GM10248 (cell line): Measurements from ENCODE around the gene KLHDC7B.

Experiments
- CTCF ChIA-PET: fragments of 300-600 bp; sonication (Branson Sonifier 250); formaldehyde crosslinking; extraction: SDS; loops from one replicate; lab custom pipeline; 2021; ENCODE audit warnings: antibody characterized with exemption; lab: Yijun Ruan, JAX
- POLR2A ChIA-PET: fragments of 350-650 bp; sonication (Branson Sonifier 250); formaldehyde crosslinking; extraction: SDS; loops from one replicate; lab custom pipeline; 2020; ENCODE audit warnings: antibody characterized with exemption; lab: Yijun Ruan, JAX
- DNase-seq: peaks from one replicate; pipeline ENCODE4 v3.0.0; 2012; ENCODE audit errors: extremely low spot score
- TF ChIP-seq, protein P1 (sequence below): IDR thresholded peaks from 2 replicates; pipeline ENCODE4 v1.5.1; 2012; ENCODE audit warnings: mild to moderate bottlenecking, low read depth; ENCODE audit errors: extremely low read depth, missing control alignments, control extremely low read depth

The KLHDC7B gene

DNA sequence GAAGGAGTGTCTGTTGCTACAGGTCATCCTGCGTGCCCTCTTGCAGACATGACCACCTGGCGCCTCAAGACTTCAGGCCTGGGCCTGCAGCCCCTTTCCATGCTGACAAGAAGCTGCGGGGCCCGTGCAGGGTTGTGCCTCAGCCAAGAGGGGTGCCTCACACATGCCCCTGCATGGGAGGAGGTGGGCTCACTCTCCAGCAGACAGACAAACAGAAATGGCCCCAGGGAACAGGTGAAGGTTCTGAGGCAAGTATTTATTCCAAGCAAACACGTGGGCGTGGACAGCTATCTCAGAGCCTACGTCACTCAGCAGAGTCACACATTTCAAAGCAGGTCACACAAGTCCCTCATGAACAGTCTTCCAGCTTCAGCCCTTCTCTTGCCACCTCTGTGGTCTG is 22.9 kb downstream of the KLHDC7B start:
- no peak for DNase-seq
- POLR2A ChIA-PET, result interaction anchor here (1.1 kb wide), 1 partner anchor 43 kb away, joined by 3 read pairs; the partner anchor contains the start of gene SCO2

DNA sequence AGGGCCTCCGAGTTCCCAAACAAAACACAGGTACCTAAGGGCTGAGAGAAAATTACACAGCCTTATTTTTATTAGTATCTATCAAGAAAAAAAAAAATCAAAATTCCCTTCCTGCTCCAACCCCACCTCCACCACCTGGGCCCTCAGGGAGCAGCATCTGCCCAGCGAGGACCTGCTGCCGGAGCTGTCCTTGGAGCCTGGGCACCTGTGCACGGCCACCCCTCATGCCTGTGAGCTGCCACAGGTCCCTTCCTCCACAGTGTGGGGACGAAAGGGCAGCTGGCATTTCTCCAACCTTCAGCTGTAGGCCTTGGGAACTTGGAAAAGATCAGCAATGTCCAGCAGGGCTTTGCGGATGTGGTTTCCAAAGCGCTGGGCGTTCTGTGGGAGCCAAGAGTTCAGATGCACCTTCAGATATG is 23.4 kb downstream of the KLHDC7B start:
- TF ChIP-seq, protein P1, sequence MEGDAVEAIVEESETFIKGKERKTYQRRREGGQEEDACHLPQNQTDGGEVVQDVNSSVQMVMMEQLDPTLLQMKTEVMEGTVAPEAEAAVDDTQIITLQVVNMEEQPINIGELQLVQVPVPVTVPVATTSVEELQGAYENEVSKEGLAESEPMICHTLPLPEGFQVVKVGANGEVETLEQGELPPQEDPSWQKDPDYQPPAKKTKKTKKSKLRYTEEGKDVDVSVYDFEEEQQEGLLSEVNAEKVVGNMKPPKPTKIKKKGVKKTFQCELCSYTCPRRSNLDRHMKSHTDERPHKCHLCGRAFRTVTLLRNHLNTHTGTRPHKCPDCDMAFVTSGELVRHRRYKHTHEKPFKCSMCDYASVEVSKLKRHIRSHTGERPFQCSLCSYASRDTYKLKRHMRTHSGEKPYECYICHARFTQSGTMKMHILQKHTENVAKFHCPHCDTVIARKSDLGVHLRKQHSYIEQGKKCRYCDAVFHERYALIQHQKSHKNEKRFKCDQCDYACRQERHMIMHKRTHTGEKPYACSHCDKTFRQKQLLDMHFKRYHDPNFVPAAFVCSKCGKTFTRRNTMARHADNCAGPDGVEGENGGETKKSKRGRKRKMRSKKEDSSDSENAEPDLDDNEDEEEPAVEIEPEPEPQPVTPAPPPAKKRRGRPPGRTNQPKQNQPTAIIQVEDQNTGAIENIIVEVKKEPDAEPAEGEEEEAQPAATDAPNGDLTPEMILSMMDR, result no peak
- CTCF ChIA-PET, result interaction anchor here (1.2 to 1.7 kb wide), 2 partner anchors 12 to 52 kb away, joined by 5 read pairs; no protein-coding TSS in a partner anchor
- POLR2A ChIA-PET, result interaction anchor here (1.1 kb wide), 1 partner anchor 44 kb away, joined by 3 read pairs; the partner anchor contains the start of gene SCO2
- no peak for DNase-seq

More for the DNA sequence above, 22.9 kb downstream of the KLHDC7B start:
- CTCF ChIA-PET, result interaction anchor here (1.7 kb wide), 1 partner anchor 11 kb away, joined by 5 read pairs; no protein-coding TSS in a partner anchor
- TF ChIP-seq, protein P1, result no peak

DNA sequence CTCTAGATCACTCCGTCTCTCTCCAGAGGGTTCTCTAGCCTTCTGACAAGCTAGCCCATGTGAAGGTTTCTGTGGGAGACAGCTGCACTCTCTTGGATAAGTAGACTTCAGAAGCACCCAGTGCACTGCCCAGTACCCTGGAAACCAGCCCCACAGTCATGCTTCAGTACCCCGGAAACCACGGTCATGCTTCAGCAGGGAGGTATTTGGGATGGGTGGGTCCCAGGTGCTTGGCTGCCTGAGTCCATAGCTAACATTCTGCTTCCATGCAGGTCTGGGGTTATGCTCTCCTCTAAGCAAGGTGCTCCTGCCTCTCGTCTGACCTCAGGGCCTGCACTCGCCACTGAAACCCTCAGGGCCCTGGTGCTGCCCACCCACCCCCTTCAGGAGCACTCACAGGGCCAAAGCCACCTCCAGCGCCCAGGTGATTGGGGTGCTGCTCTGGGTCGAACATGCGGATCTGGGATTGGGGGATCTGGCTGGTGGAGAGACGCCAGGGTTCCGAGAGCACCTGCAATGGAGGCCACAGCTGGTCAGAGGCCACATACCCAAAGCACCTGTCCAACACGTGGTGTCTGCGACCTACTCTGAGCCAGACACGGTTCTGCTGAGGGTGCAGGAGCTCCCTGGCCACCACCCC is 24.3 kb downstream of the KLHDC7B start:
- no peak for DNase-seq
- CTCF ChIA-PET, result interaction anchor here (1.0 to 1.7 kb wide), 4 partner anchors 9 to 51 kb away, joined by 3 to 6 read pairs (median 4); no protein-coding TSS in a partner anchor
- TF ChIP-seq, protein P1, result no peak
- POLR2A ChIA-PET, result interaction anchor here (1.1 kb wide), 1 partner anchor 45 kb away, joined by 3 read pairs; the partner anchor contains the start of gene SCO2

DNA sequence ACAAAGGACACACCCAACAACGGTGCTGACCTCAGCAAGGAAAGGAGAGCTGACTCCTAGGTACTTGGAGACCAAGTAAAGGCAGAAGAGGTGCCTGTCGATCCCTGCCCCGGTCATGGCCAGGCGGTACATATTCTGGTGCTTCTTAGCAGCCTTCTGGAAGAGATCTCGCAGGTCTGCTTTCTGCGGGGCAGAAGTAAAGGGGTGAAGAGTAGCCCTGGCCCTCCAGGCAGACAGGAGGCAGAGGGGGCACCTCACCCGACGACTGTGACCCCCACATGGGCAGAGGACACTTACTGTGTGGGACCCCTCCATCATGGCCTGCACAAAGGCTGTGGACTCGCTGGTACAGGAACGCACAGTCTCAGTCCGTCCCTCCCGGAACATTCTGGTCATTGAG is 25.2 kb downstream of the KLHDC7B start:
- ChIA-PET CTCF (interaction anchor here (1.0 to 2.8 kb wide), 4 partner anchors 8 to 22 kb away, joined by 3 to 25 read pairs (median 4); partner anchors contain the start of gene SYCE3), POLR2A (no interaction called here)
- no peak for DNase-seq
- TF ChIP-seq, protein P1, result no peak

DNA sequence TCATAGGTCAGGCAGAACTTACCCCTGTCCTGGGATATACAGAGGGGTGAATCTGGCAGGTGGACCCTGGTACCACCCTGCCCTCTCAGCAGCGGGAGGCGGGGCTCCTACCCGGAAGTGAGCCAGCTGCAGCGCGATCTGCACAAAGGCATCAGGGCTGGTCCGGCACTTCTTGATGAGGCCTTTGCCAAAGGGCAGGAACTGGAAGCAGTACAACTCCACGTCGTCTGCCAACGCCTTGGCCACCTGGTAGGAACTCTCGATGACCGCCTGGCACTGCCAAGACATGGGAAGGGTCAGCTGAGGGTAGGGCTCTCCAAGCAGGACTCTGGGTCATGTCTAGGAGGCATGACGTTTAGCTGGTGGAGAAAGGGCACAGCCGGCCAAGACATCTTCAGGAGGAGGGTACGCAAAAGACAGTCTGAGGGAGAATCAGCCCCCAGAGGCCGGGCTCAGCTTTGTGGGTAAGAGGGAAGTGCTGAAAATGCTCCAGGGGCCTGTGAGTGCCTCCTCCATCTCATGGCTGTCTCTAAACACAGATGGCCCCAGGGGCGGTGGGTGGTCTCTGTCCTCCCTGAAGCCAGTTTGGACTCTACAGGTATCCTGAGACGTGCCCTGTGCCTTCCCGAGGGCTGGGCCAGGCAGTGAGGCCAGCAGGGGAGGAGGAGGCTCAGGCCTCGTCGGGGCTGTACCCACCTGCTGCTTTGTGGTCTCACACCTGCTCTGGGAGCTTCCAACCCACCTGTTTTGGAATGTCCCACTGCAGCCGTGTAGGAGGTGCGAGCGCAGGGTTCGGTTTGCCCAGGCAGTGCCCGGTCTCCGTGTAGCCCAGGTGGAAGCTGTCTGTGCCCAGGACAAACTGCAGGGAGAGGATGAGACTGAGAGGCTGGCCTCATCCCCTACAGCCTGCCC is 25.8 kb downstream of the KLHDC7B start:
- DNase-seq, result no peak
- TF ChIP-seq, protein P1, result no peak
- ChIA-PET POLR2A (no interaction called here), CTCF (interaction anchor here (0.9 to 2.8 kb wide), 4 partner anchors 8 to 49 kb away, joined by 4 to 25 read pairs (median 6); partner anchors contain the start of genes SCO2 and SYCE3)

DNA sequence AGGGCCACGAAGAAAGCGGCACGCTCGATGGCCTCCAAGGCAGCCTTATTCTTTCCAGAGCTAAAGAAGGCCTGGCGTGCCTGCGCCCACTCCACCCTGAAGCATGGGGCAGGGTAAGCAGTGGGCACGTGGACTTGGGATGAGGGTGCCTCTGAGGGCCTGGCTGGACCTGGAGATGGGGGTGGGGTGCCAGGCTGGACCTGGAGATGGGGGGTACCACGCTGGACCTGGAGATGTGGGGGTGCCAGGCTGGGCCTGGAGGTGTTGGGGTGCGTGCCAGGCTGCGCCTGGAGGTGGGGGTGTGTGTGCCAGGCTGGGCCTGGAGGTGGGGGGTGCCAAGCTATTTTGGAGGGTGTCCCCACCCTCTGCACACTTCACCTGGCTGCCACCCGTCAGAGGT is 27.3 kb downstream of the KLHDC7B start:
- DNase-seq, result no peak
- POLR2A ChIA-PET, result no interaction called here
- CTCF ChIA-PET, result interaction anchor here (1.0 to 2.8 kb wide), 6 partner anchors 10 to 64 kb away, joined by 3 to 25 read pairs (median 3); partner anchors contain the start of genes SCO2 and SYCE3
- TF ChIP-seq, protein P1, result no peak
